KMS-11 (cell line): ENCODE data around the gene SLC24A3.

Source experiments
- H2AFZ ChIP-seq: fragments of 200-600 bp; sonication (generic); 2 replicates; pipeline ENCODE4 v1.6.1; 2016; ENCODE audit warnings: antibody characterized with exemption, mixed run types, low read depth
- H3K27ac ChIP-seq: fragments of 200-600 bp; sonication (generic); 2 replicates; pipeline ENCODE4 v1.6.1; 2016; ENCODE audit warnings: mild to moderate bottlenecking, mixed run types
- H3K27me3 ChIP-seq: fragments of 200-600 bp; sonication (generic); 2 replicates; pipeline ENCODE4 v1.6.1; 2017; ENCODE audit warnings: mild to moderate bottlenecking, low read depth, mixed run types, moderate library complexity; ENCODE audit not compliant: insufficient read depth
- H3K36me3 ChIP-seq: fragments of 200-600 bp; sonication (generic); 2 replicates; pipeline ENCODE4 v1.6.1; 2017; ENCODE audit warnings: mild to moderate bottlenecking, mixed run types; ENCODE audit not compliant: insufficient read depth
- H3K4me1 ChIP-seq: fragments of 200-600 bp; sonication (generic); 2 replicates; pipeline ENCODE4 v1.6.1; 2016; ENCODE audit warnings: mild to moderate bottlenecking, low read depth, mixed run types; ENCODE audit not compliant: poor library complexity, severe bottlenecking
- H3K4me2 ChIP-seq: fragments of 200-600 bp; sonication (generic); 2 replicates; pipeline ENCODE4 v1.7.0; 2016; ENCODE audit warnings: mild to moderate bottlenecking, mixed run types
- H3K4me3 ChIP-seq: fragments of 200-600 bp; sonication (generic); IDR thresholded peaks from 2 replicates; pipeline ENCODE4 v1.6.1; 2017; ENCODE audit warnings: low read depth, low read length, mixed read lengths; ENCODE audit not compliant: insufficient read depth
- H3K79me2 ChIP-seq: fragments of 200-600 bp; sonication (generic); 2 replicates; pipeline ENCODE4 v1.6.1; 2016; ENCODE audit warnings: low read depth, mixed run types; ENCODE audit not compliant: insufficient read depth
- H3K9ac ChIP-seq: fragments of 200-600 bp; sonication (generic); 2 replicates; pipeline ENCODE4 v1.6.1; 2016; ENCODE audit warnings: mild to moderate bottlenecking, mixed run types
- H4K20me1 ChIP-seq: fragments of 200-600 bp; sonication (generic); 2 replicates; pipeline ENCODE4 v1.6.1; 2016; ENCODE audit warnings: mild to moderate bottlenecking, mixed run types; ENCODE audit not compliant: insufficient read depth
- CTCF ChIP-seq: fragments of 200-600 bp; sonication (generic); conservative IDR thresholded peaks from 2 replicates; pipeline ENCODE4 v1.6.1; 2017; ENCODE audit warnings: low read depth, mild to moderate bottlenecking, antibody characterized with exemption, low read length, moderate library complexity, mixed read lengths

The SLC24A3 gene

GRCh38 chr20:19767070-19767469 lies 554.6 kb downstream of the SLC24A3 start:
- no peak overlapping the region for H3K9ac ChIP-seq
- H3K4me3 ChIP-seq = no peak overlapping the region
- no peak overlapping the region for H3K4me2 ChIP-seq
- no peaks in the 10 kb centered on the region for H4K20me1 ChIP-seq
- no peak overlapping the region for H2AFZ ChIP-seq
- H3K4me1 ChIP-seq = peaks cover 2% of the 10 kb centered on the region
- H3K27me3 ChIP-seq = no peaks in the 10 kb centered on the region
- no peaks in the 10 kb centered on the region for H3K79me2 ChIP-seq
- H3K36me3 ChIP-seq = no peaks in the 10 kb centered on the region
- TF ChIP-seq CTCF = no peak
- H3K27ac ChIP-seq = no peak overlapping the region

- Histone ChIP-seq H2AFZ (no peak overlapping the region), H4K20me1 (no peaks in the 10 kb centered on the region), H3K4me2 (no peak overlapping the region), H3K36me3 (no peaks in the 10 kb centered on the region), H3K79me2 (no peaks in the 10 kb centered on the region), H3K4me1 (no peaks in the 10 kb centered on the region), H3K27me3 (no peaks in the 10 kb centered on the region), H3K4me3 (no peak overlapping the region), H3K27ac (no peak overlapping the region), H3K9ac (no peak overlapping the region)
- TF ChIP-seq CTCF = no peak
These were observed 555.9 kb downstream of the SLC24A3 start for GRCh38 chr20:19768325-19768842.

GRCh38 chr20:19769507-19769906 lies 557.1 kb downstream of the SLC24A3 start:
- Histone ChIP-seq H3K4me2 (no peak overlapping the region), H4K20me1 (no peaks in the 10 kb centered on the region), H3K27ac (no peak overlapping the region), H3K4me1 (peaks cover under 1% of the 10 kb centered on the region), H2AFZ (no peak overlapping the region), H3K36me3 (no peaks in the 10 kb centered on the region), H3K27me3 (no peaks in the 10 kb centered on the region), H3K79me2 (no peaks in the 10 kb centered on the region), H3K9ac (no peak overlapping the region), H3K4me3 (no peak overlapping the region)
- no peak for TF ChIP-seq CTCF

- Histone ChIP-seq H3K9ac (no peak overlapping the region), H3K27ac (no peak overlapping the region), H3K4me3 (no peak overlapping the region), H3K4me2 (no peak overlapping the region), H3K27me3 (no peaks in the 10 kb centered on the region), H3K36me3 (no peaks in the 10 kb centered on the region), H3K4me1 (peaks cover 4% of the 10 kb centered on the region), H3K79me2 (no peaks in the 10 kb centered on the region), H4K20me1 (no peaks in the 10 kb centered on the region), H2AFZ (no peak overlapping the region)
- no peak for TF ChIP-seq CTCF
These were observed 557.9 kb downstream of the SLC24A3 start for GRCh38 chr20:19770375-19770774.
